HCT116 (cell line): ENCODE measurements around the gene GPR142. TPM values are rescaled to one million over a fixed set of nuclear protein-coding genes. Genes with fewer than 3 reads are reported as not detected.

Source experiments
- ATAC-seq: fragments of 200-7000 bp; cut with Tn5 transposase; 2 replicates; pipeline ENCODE4 v1.9.1; 2020; ENCODE audit warnings: mild to moderate bottlenecking, moderate library complexity
- BruUV-seq: library from RNA; stranded (reverse); fragments of 400-500 nt; replicated peaks from 2 replicates; lab custom pipeline; 2021; lab: Mats Ljungman, UMichigan
- CTCF ChIA-PET: fragments of 300-600 bp; sonication (Branson Sonifier 250); formaldehyde crosslinking; loops from one replicate; lab custom pipeline; 2021; ENCODE audit warnings: antibody characterized with exemption; lab: Charles Lee
- POLR2A ChIA-PET: fragments of 300-600, 350-600 bp; sonication (Branson Sonifier 250); formaldehyde crosslinking; loops from one replicate; lab custom pipeline; 2021; ENCODE audit warnings: antibody characterized with exemption; lab: Charles Lee
- RAD21 ChIA-PET, 2 experiments: fragments of 300-600 bp; sonication (Branson Sonifier 250); formaldehyde crosslinking; loops; one replicate each; lab custom pipeline; 2023; ENCODE audit warnings: low total read pairs in 2 of 2; ENCODE audit not compliant: uncharacterized antibody in 2 of 2, unreplicated experiment in 2 of 2, low non-redundant PET in 1 of 2; lab: Charles Lee
- DNase-seq: peaks from one replicate; pipeline ENCODE4 v3.0.0-alpha.2; 2010; ENCODE audit warnings: low read depth, low spot score
- H2AFZ ChIP-seq: fragments of 200-600 bp; shearing (Covaris generic), sonication (generic); 2 replicates; pipeline ENCODE4 v1.6.1; 2017; ENCODE audit warnings: low read depth, mixed run types, mixed read lengths, antibody characterized with exemption, low read length; ENCODE audit not compliant: poor library complexity, severe bottlenecking
- H3K27ac ChIP-seq: 2 replicates; pipeline ENCODE4 v1.5.1; 2012; ENCODE audit warnings: low read depth, low read length
- H3K27me3 ChIP-seq: fragments of 200-600 bp; sonication (generic); 2 replicates; pipeline ENCODE4 v1.6.1; 2016; ENCODE audit warnings: mixed run types, low read length, mixed read lengths; ENCODE audit not compliant: insufficient read depth
- H3K36me3 ChIP-seq, 2 experiments: fragments of 200-500 bp in 1 of 2; fragments of 200-600 bp in 1 of 2; sonication (Bioruptor generic) in 1 of 2; sonication (generic) in 1 of 2; 2 replicates each; pipeline versions ENCODE4 v1.5.1 to v1.6.1; 2014 to 2016; ENCODE audit warnings: low read length in 2 of 2, inconsistent platforms in 1 of 2, mixed read lengths in 1 of 2, mixed run types in 1 of 2; ENCODE audit not compliant: insufficient read depth in 2 of 2, control insufficient read depth in 1 of 2
- H3K4me1 ChIP-seq, 2 experiments: fragments of 200-600 bp in 1 of 2; sonication (generic) in 1 of 2; 2 replicates each; pipeline versions ENCODE4 v1.5.1 to v1.6.1; 2012 to 2017; ENCODE audit warnings: low read length in 2 of 2, inconsistent platforms in 1 of 2, mild to moderate bottlenecking in 1 of 2, mixed read lengths in 1 of 2, mixed run types in 1 of 2, moderate library complexity in 1 of 2; ENCODE audit not compliant: insufficient read depth in 2 of 2, control insufficient read depth in 1 of 2
- H3K4me2 ChIP-seq: fragments of 200-600 bp; sonication (generic); 2 replicates; pipeline ENCODE4 v1.6.1; 2017; ENCODE audit warnings: mixed run types, low read length, mixed read lengths
- H3K4me3 ChIP-seq, 2 experiments: fragments of 200-600 bp in 1 of 2; sonication (generic) in 1 of 2; replicated peaks in 1 of 2; 2 replicates each; pipeline ENCODE4 v1.5.1; 2011 to 2016; ENCODE audit warnings: low read length in 2 of 2, control low read depth in 1 of 2, low read depth in 1 of 2, mild to moderate bottlenecking in 1 of 2, mixed read lengths in 1 of 2, mixed run types in 1 of 2
- H3K79me2 ChIP-seq: fragments of 200-600 bp; sonication (generic); 2 replicates; pipeline ENCODE4 v1.6.1; 2017; ENCODE audit warnings: mild to moderate bottlenecking, mixed run types, low read length, moderate library complexity, mixed read lengths; ENCODE audit not compliant: insufficient read depth
- H3K9ac ChIP-seq: fragments of 200-600 bp; sonication (generic); 2 replicates; pipeline ENCODE4 v1.6.1; 2016; ENCODE audit warnings: low read length, mixed read lengths
- H3K9me2 ChIP-seq: fragments of 200-600 bp; sonication (generic), shearing (Covaris generic); 2 replicates; pipeline ENCODE4 v1.6.1; 2017; ENCODE audit warnings: mixed run types, mild to moderate bottlenecking, moderate library complexity; ENCODE audit not compliant: insufficient read depth
- H3K9me3 ChIP-seq, 2 experiments: fragments of 200-500 bp in 1 of 2; fragments of 200-600 bp in 1 of 2; sonication (Bioruptor generic) in 1 of 2; sonication (generic) in 1 of 2; 2 replicates each; pipeline ENCODE4 v1.6.1; 2014 to 2017; ENCODE audit warnings: low read length in 2 of 2, mixed read lengths in 2 of 2, inconsistent platforms in 1 of 2, low read depth in 1 of 2, mild to moderate bottlenecking in 1 of 2, mixed run types in 1 of 2, moderate library complexity in 1 of 2; ENCODE audit not compliant: control insufficient read depth in 1 of 2, insufficient read depth in 1 of 2
- H4K20me1 ChIP-seq: fragments of 200-600 bp; sonication (generic), shearing (Covaris generic); 2 replicates; pipeline ENCODE4 v1.6.1; 2017; ENCODE audit warnings: mixed run types, mild to moderate bottlenecking, moderate library complexity; ENCODE audit not compliant: insufficient read depth
- CBX3 ChIP-seq: IDR thresholded peaks from 2 replicates; pipeline ENCODE4 v1.6.1; 2012; ENCODE audit warnings: low read depth
- CEBPB ChIP-seq: IDR thresholded peaks from 2 replicates; pipeline ENCODE4 v1.6.1; 2012; ENCODE audit warnings: low read depth
- EGR1 ChIP-seq: IDR thresholded peaks from 2 replicates; pipeline ENCODE4 v1.6.1; 2012; ENCODE audit warnings: low read depth
- ELF1 ChIP-seq: IDR thresholded peaks from 2 replicates; pipeline ENCODE4 v1.6.1; 2012; ENCODE audit warnings: low read depth, borderline replicate concordance
- EZH2 ChIP-seq: fragments of 200-600 bp; sonication (generic); IDR thresholded peaks from 2 replicates; pipeline ENCODE4 v1.6.1; 2017; ENCODE audit warnings: antibody characterized with exemption, mixed run types
- MAX ChIP-seq: IDR thresholded peaks from 2 replicates; pipeline ENCODE4 v1.6.1; 2012
- POLR2A ChIP-seq: IDR thresholded peaks from 2 replicates; pipeline ENCODE4 v1.7.0; 2011; ENCODE audit warnings: borderline replicate concordance; ENCODE audit not compliant: insufficient read depth, insufficient read length; ENCODE audit errors: extremely low read depth
- POLR2AphosphoS5 ChIP-seq: IDR thresholded peaks from 2 replicates; pipeline ENCODE4 v1.6.1; 2011; ENCODE audit warnings: mild to moderate bottlenecking, low read depth, low read length, moderate library complexity
- RAD21 ChIP-seq: IDR thresholded peaks from 2 replicates; pipeline ENCODE4 v1.6.1; 2012; ENCODE audit warnings: low read depth, mild to moderate bottlenecking
- SIN3A ChIP-seq: IDR thresholded peaks from 2 replicates; pipeline ENCODE4 v1.6.1; 2012; ENCODE audit warnings: low read depth
- TCF7L2 ChIP-seq: IDR thresholded peaks from 2 replicates; pipeline ENCODE4 v1.7.0; 2011; ENCODE audit warnings: borderline replicate concordance, inconsistent platforms; ENCODE audit not compliant: insufficient read depth, insufficient read length; ENCODE audit errors: extremely low read depth
- YY1 ChIP-seq: IDR thresholded peaks from 2 replicates; pipeline ENCODE4 v1.6.1; 2011; ENCODE audit warnings: low read length, low read depth, moderate library complexity, mild to moderate bottlenecking; ENCODE audit not compliant: insufficient replicate concordance; ENCODE audit errors: extremely low read depth
- ZFX ChIP-seq: fragments of 450-650 bp; IDR thresholded peaks from 2 replicates; pipeline ENCODE4 v1.6.1; 2017
- ZNF274 ChIP-seq: fragments of 200-500 bp; sonication (Bioruptor generic); IDR thresholded peaks from 2 replicates; pipeline ENCODE4 v1.6.1; 2014; ENCODE audit warnings: mild to moderate bottlenecking, low read depth, low read length, inconsistent platforms
- intact Hi-C: fragments of 100-400 bp; cut with micrococcal nuclease; formaldehyde crosslinking; loops from 2 replicates; pipeline ENCODE4 v1.10.0; 2022
- total RNA-seq: library from RNA; stranded (reverse); gene quantifications from one replicate; pipeline ENCODE4 v1.2.1, GENCODE V29; 2021; ENCODE audit not compliant: unreplicated experiment
- TF ChIP-seq, protein P1 (sequence below): IDR thresholded peaks from 2 replicates; pipeline ENCODE4 v1.6.1; 2012; ENCODE audit warnings: low read depth

The GPR142 gene
- total RNA-seq, 1 experiment from 2014 or later, result not detected

DNA sequence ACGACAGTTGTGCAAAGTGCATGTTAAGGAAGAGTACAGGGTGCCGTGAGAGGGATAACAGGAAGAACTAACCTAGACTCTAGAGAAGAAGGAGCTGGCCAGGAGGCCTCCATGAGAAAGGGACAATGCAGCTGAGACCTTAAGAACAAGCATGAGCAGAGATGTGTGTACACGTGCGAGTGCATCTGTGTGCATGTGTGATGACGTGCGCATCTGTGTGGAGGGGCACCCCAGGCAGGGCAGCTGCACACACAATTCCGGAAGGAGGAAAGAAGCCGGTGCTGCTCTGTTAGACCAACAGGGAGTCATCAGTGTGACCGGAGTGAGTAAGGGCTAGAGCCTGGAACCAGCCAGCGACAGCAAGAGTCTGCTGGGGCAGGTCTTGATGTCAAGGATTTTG, 48.9 kb upstream of the GPR142 start:
- Histone ChIP-seq H4K20me1 (no peaks in the 10 kb centered on the region), H3K4me2 (no peak overlapping the region), H3K27me3 (0 out of 2 replicates have a peak, but pooled peaks cover 5% of the 10 kb centered on the region), H3K9me2 (no peaks in the 10 kb centered on the region), H3K9ac (no peak overlapping the region), H3K9me3 (no peaks in the 10 kb centered on the region), H3K36me3 (no peaks in the 10 kb centered on the region), H3K79me2 (no peaks in the 10 kb centered on the region), H2AFZ (no peak overlapping the region), H3K4me3 (no peak overlapping the region), H3K27ac (no peak overlapping the region), H3K4me1 (no peaks in the 10 kb centered on the region)
- POLR2A ChIA-PET, result interaction anchor here (0.9 kb wide), 1 partner anchor 14 kb away, joined by 3 read pairs; no protein-coding TSS in a partner anchor
- TF ChIP-seq EZH2 (no peak), YY1 (no peak), CEBPB (no peak), CBX3 (no peak), POLR2A (no peak), ZFX (no peak), ELF1 (no peak), EGR1 (no peak), TCF7L2 (no peak), RAD21 (no peak), SIN3A (no peak), MAX (no peak), POLR2AphosphoS5 (no peak), ZNF274 (no peak)
- TF ChIP-seq, protein P1, sequence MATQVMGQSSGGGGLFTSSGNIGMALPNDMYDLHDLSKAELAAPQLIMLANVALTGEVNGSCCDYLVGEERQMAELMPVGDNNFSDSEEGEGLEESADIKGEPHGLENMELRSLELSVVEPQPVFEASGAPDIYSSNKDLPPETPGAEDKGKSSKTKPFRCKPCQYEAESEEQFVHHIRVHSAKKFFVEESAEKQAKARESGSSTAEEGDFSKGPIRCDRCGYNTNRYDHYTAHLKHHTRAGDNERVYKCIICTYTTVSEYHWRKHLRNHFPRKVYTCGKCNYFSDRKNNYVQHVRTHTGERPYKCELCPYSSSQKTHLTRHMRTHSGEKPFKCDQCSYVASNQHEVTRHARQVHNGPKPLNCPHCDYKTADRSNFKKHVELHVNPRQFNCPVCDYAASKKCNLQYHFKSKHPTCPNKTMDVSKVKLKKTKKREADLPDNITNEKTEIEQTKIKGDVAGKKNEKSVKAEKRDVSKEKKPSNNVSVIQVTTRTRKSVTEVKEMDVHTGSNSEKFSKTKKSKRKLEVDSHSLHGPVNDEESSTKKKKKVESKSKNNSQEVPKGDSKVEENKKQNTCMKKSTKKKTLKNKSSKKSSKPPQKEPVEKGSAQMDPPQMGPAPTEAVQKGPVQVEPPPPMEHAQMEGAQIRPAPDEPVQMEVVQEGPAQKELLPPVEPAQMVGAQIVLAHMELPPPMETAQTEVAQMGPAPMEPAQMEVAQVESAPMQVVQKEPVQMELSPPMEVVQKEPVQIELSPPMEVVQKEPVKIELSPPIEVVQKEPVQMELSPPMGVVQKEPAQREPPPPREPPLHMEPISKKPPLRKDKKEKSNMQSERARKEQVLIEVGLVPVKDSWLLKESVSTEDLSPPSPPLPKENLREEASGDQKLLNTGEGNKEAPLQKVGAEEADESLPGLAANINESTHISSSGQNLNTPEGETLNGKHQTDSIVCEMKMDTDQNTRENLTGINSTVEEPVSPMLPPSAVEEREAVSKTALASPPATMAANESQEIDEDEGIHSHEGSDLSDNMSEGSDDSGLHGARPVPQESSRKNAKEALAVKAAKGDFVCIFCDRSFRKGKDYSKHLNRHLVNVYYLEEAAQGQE, result no peak
- no TSS peak for BruUV-seq
- intact Hi-C loops, result no loop called here
- ATAC-seq (no peak), DNase-seq (no peak)
- CTCF ChIA-PET, result interaction anchor here (1.0 kb wide), 1 partner anchor 22 kb away, joined by 3 read pairs; no protein-coding TSS in a partner anchor
- RAD21 ChIA-PET, result no interaction called here
